HepG2 (cell line): ENCODE data around the gene COLEC12.

ENCODE experiments used
- CHD4 ChIP-seq: fragments of 200-600 bp; sonication (generic); IDR thresholded peaks from 2 replicates; pipeline ENCODE4 v1.7.0; 2017; ENCODE audit warnings: mild to moderate bottlenecking, low read length, borderline replicate concordance
- CTCF ChIP-seq: sonication (generic); formaldehyde crosslinking; IDR thresholded peaks from 2 replicates; pipeline ENCODE4 v1.5.0; 2020; ENCODE audit warnings: mild to moderate bottlenecking, missing genetic modification reagents, moderate library complexity
- EZH2 ChIP-seq: conservative IDR thresholded peaks from 2 replicates; pipeline ENCODE4 v1.6.1; 2012; ENCODE audit warnings: mild to moderate bottlenecking, low read depth, low read length, moderate library complexity
- FOSL1 ChIP-seq: sonication (generic); formaldehyde crosslinking; IDR thresholded peaks from 2 replicates; pipeline ENCODE4 v1.9.0; 2021; ENCODE audit warnings: missing genetic modification reagents, borderline replicate concordance
- MAX ChIP-seq: IDR thresholded peaks from 2 replicates; pipeline ENCODE4 v1.6.1; 2012; ENCODE audit warnings: inconsistent platforms
- NFYB ChIP-seq: sonication (generic); formaldehyde crosslinking; IDR thresholded peaks from 2 replicates; pipeline ENCODE4 v1.4.0; 2020; ENCODE audit warnings: missing genetic modification reagents
- POLR2A ChIP-seq, 2 experiments: IDR thresholded peaks; 2 replicates each; pipeline ENCODE4 v1.6.1; 2011; ENCODE audit warnings: low read depth in 2 of 2, low read length in 2 of 2, mild to moderate bottlenecking in 1 of 2, moderate library complexity in 1 of 2; ENCODE audit not compliant: insufficient read depth in 1 of 2
- POLR2AphosphoS5 ChIP-seq: IDR thresholded peaks from 2 replicates; pipeline ENCODE4 v1.6.1; 2012; ENCODE audit warnings: low read depth, low read length
- ZC3H13 ChIP-seq: sonication (generic); formaldehyde crosslinking; IDR thresholded peaks from 2 replicates; pipeline ENCODE4 v1.8.1; 2023; ENCODE audit warnings: mild to moderate bottlenecking, missing genetic modification reagents, moderate library complexity

GRCh38 chr18:422966-423365, 77.5 kb downstream of the COLEC12 start:
- no peak for TF ChIP-seq MAX
- TF ChIP-seq NFYB, result no peak
- no peak for TF ChIP-seq CTCF (CRISPR knock-in tag)
- no peak for TF ChIP-seq FOSL1 (CRISPR knock-in tag)
- no peak for TF ChIP-seq ZC3H13 (CRISPR knock-in tag)
- TF ChIP-seq POLR2A (IDR thresholded peaks at IDR 0.05; ENCODE audit: insufficient read depth in 1 of 2, low read depth in 2 of 2, low read length in 2 of 2), result no peak
- TF ChIP-seq CHD4, result no peak
- no peak for TF ChIP-seq POLR2AphosphoS5
- no peak for TF ChIP-seq EZH2
